GM10847 (cell line): ENCODE results near the gene MT1H.

ENCODE experiments used
- POLR2A ChIP-seq: IDR thresholded peaks from 2 replicates; pipeline ENCODE4 v1.6.1; 2011; ENCODE audit not compliant: insufficient read length; ENCODE audit errors: extremely low read depth

The MT1H gene

GRCh38 chr16:56677474-56677873 lies 7.9 kb downstream of the MT1H start:
- TF ChIP-seq POLR2A: no peak

DNA sequence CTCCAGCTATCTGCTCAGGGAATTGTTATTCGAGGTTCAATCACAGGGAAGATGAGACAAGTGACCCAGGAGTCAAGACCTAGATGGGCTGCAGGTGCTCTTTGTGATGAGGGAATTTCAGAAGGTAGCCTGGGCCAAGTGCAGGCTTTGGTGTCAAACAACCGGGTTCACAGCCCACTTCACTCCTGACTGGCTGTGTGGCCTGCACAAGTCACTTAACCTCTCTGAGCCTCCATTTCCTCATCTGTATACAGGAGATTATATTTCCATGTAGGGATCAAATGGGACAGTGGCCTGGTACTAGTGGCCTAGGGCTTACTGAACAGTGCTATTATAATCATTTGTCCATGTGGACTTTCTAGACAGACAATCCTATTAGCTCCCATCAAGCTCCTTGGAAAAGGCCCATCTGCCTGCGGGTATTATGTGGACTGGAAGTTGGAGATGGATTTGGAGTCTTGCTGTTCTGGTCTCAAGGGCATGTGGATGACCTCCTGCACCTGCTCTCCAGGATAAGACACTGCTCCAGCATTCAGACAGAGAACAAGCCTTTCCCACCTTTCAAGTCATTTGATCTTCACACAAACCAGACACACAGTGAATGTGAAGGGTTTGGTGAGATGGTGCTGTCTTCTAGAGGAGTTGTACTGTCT lies 9.6 kb downstream of the MT1H start:
- no peak for TF ChIP-seq POLR2A

DNA sequence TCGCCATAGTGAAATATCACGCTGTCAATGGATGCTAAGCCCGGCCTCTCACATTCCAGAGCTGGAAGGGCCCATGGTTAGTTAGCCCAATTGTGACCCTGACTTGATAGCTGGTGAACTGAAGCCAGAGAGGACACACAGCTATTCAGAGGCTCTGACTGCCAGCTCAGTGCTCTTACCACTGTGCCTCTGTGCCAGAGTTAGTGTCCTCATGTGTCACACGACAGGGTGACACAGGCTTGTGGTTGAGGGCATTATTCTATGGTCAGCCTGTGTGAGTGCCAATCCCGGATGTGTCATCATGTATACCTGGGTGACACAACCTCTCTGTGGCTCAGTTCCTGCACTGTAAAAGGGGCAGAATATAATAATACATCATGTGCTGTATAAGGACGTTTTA lies 10.2 kb downstream of the MT1H start:
- TF ChIP-seq POLR2A: no peak

DNA sequence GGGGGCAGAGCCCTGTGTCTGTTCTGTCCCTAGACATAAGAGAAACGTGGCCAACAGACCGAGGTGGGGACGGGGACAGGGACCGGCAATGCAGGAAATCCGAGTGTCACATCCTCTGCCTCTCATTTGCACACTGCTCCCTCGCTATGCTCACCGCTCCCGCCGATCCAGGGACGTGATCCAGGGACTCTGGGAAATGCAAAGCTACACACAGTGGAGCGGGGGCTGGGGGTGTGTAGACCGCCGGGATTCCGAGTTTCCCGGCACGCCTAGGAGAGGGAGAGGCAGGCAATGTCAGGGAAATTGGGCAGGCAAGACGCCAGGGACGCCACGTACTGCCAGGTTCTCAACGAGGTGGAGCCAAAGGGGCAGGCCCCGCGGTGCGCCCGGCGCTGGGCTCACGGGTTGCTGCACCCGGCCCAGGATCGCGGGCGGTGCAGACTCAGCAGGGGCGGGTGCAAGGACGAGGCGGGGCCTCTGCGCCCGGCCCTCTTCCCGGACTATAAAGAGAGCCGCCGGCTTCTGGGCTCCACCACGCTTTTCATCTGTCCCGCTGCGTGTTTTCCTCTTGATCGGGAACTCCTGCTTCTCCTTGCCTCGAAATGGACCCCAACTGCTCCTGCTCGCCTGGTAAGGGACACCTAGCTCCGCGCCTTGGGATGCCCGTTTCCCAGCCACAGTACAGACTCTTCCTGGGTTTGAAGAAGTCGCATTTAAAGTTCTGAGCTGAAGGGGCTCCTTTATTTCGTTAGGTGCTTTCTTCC lies 12.5 kb downstream of the MT1H start, which contains the start of gene MT1X:
MT1X (plus strand) TSS at position 532 of the 764 bp plus-strand sequence; CDS start at position 603, 71 bp downstream.
- TF ChIP-seq POLR2A: peak; percentile 58

GRCh38 chr16:56682703-56683397 lies 13.2 kb downstream of the MT1H start:
- no peak for TF ChIP-seq POLR2A

- TF ChIP-seq POLR2A: no peak
Measured at GRCh38 chr16:56683424-56684172, 14.0 kb downstream of the MT1H start.

DNA sequence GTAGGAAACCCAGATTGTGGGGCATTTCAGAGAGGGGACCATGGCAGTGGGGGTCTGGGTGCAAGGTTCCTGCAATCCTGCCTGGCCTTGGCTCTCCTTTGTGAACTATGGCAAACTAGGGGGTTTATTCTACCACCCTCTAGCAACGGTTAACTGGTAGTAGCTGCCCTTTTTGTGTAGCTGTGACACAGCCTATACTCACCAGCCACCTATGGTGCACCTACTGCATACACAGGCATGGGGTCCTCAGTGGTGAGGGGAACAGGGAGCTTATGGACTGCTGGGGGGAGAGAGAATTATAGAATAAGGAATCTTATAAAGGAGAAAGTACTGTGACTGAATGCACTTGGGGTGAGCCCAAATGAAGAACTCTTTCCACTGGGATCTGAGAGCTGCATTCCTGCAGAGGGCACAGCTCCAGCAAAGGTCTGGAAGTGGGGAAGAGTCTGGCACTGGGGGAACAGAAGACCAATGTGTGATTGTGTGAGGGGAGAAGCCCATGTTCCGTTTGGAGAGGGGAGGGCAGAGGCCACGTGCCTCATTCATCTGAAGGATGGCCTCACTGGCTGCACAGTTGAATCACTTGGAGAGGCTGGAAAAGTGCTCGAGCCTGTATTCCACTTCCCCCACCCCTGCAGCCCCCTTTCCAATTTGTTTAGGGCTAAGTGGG lies 14.8 kb downstream of the MT1H start:
- TF ChIP-seq POLR2A: no peak

DNA sequence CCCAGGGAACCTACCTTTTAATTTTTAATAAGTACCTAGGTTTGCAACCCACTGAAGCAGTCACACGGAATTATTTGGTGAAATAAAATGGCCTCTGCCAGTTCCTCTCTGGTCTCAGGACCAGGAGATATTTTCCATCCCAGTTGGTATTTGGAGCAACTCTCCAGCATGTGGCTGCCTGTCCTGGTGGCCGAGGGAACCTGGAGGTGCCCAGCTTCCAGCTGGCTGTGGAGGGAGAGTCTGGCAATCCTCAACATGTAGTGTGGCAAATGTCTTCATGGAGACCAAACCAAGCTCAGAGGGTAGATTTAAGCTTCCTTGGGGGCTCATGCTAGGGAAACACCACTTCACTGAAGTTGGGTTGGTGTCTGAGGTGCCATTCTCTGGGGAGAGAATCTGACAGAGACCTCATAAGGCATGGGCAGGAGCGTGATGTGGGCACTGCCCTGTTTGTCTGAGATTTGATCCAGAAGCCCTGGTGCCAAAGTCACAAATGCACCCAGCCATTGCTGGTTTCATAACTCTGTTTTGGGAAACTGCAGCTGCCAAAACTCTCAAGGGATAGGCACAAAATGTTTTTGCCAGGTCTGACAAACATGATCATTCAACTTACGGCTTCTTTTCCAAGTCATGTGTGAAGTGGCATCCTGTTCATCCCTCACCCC lies 15.4 kb downstream of the MT1H start:
- no peak for TF ChIP-seq POLR2A

- TF ChIP-seq POLR2A: no peak
Measured at GRCh38 chr16:56686758-56687157, 17.1 kb downstream of the MT1H start.

GRCh38 chr16:56688762-56689161 lies 19.1 kb downstream of the MT1H start:
- no peak for TF ChIP-seq POLR2A

GRCh38 chr16:56689171-56689570 lies 19.6 kb downstream of the MT1H start:
- TF ChIP-seq POLR2A: no peak

DNA sequence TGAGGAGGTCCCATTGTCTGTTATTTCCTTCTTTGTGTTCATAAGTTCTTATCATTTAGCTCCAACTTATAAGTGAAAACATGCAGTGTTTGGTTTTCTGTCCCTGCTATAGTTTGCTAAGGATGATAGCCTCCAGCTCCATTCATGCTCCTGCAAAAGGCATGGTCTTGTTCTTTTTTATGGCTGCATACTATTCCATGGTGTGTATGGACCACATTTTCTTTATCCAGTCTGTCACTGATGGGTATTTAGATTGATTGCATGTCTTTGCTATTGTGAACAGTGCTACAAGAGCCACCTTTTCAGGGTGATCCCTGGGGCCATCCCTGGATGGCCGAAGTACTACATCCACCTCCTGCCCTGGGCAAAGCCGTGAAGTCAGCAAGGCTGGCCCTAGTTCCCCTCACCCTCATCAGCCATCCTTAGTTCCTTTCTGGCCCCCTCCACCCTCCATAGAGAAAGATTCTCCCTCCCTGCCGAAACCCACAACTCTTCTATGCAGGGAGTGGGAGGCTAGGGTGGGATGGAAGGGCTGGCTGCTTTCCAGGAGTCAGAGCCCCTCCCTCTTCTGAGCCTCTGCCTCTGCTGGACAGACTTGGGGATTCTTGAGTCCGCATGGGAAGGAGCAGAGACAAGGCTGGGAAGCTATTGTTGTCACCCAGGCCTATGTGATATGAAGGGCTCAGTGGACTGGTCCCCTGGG lies 21.0 kb downstream of the MT1H start:
- TF ChIP-seq POLR2A: no peak

- no peak for TF ChIP-seq POLR2A
Measured at GRCh38 chr16:56691885-56692284, 22.3 kb downstream of the MT1H start.

DNA sequence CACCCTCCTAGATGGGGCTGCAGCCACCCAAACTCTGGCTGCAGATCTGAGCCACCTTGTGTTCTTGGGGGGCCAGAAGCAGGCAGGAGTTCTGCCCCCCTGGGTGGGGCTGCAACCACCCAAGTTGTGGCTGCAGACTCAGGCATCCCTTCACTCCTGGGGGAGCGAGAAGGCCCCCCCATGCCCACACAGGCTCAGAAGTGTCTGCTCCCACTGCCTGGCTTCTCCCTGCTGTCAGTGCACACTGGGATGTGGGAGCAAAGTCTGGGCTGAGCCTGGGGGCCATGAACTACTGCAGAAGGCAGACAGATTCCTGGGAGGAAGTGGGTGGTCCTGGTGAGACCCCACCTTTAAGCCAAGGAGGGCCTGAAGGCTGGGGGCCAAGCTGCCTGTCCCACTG lies 25.6 kb downstream of the MT1H start:
- no peak for TF ChIP-seq POLR2A
